ENCODE measurements around the gene NHERF2. TPM values are rescaled to one million over a fixed set of nuclear protein-coding genes. Genes with fewer than 3 reads are reported as not detected.

The NHERF2 gene
- total RNA-seq, 1 experiment from 2014 or later = 104 TPM

GRCh38 chr16:1977875-1978268 is 48.8 kb upstream of the NHERF2 start:
- no peaks in the 10 kb centered on the region for H3K9me3 ChIP-seq (ENCODE audit: insufficient read depth, low read depth)
- H2AFZ ChIP-seq = no peak overlapping the region
- ChIA-PET CTCF (no interaction called here), POLR2A (ENCODE audit: unreplicated experiment) (no interaction called here)
- no peak overlapping the region for H3K4me2 ChIP-seq
- peaks cover 3% of the 10 kb centered on the region; the same call in 1 of the 2 replicates for H3K36me3 ChIP-seq (ENCODE audit: low read depth)
- no TSS peak for BruUV-seq (replicated peaks)
- peaks cover 15% of the 10 kb centered on the region for H3K79me2 ChIP-seq (ENCODE audit: low read depth)
- H3K4me3 ChIP-seq = no peak overlapping the region
- no peak overlapping the region for H3K27ac ChIP-seq
- no peaks in the 10 kb centered on the region for H3K9me2 ChIP-seq (ENCODE audit: insufficient read depth)
- TF ChIP-seq EZH2 (IDR thresholded peaks at IDR 0.05; ENCODE audit: low read depth) (no peak), CTCF (conservative IDR thresholded peaks at IDR 0.05) (no peak)
- no peak for DNase-seq
- H4K20me1 ChIP-seq (ENCODE audit: insufficient read depth) = peaks cover 12% of the 10 kb centered on the region; the same call in 1 of the 2 replicates
- H3K4me1 ChIP-seq (replicated peaks; ENCODE audit: insufficient read depth) = peaks cover 50% of the 10 kb centered on the region
- intact Hi-C loops (cut with micrococcal nuclease; ENCODE audit: unreplicated experiment) = no loop called here
- peaks cover 49% of the 10 kb centered on the region for H3F3A ChIP-seq (ENCODE audit: insufficient read depth, low read depth)
- no peaks in the 10 kb centered on the region for H3K27me3 ChIP-seq (ENCODE audit: insufficient read depth, low read depth)

GRCh38 chr16:1978476-1979120 is 48.1 kb upstream of the NHERF2 start:
- no TSS peak for BruUV-seq (replicated peaks)
- Histone ChIP-seq H3K4me3 (peak overlapping the region; percentile 55; the same call in 1 of the 2 replicates), H3K79me2 (ENCODE audit: low read depth) (peaks cover 8% of the 10 kb centered on the region), H3K36me3 (ENCODE audit: low read depth) (peaks cover 3% of the 10 kb centered on the region; the same call in 1 of the 2 replicates), H3K27ac (no peak overlapping the region), H3K4me1 (replicated peaks; ENCODE audit: insufficient read depth) (peaks cover 50% of the 10 kb centered on the region), H4K20me1 (ENCODE audit: insufficient read depth) (peaks cover 9% of the 10 kb centered on the region; the same call in 1 of the 2 replicates), H3K4me2 (peak overlapping the region; percentile 99), H3K27me3 (ENCODE audit: insufficient read depth, low read depth) (no peaks in the 10 kb centered on the region), H3K9me2 (ENCODE audit: insufficient read depth) (no peaks in the 10 kb centered on the region), H3F3A (ENCODE audit: insufficient read depth, low read depth) (peaks cover 56% of the 10 kb centered on the region), H3K9me3 (ENCODE audit: insufficient read depth, low read depth) (no peaks in the 10 kb centered on the region), H2AFZ (no peak overlapping the region)
- TF ChIP-seq CTCF (conservative IDR thresholded peaks at IDR 0.05) = no peak
- TF ChIP-seq EZH2 (IDR thresholded peaks at IDR 0.05; ENCODE audit: low read depth) = no peak
- POLR2A ChIA-PET (ENCODE audit: unreplicated experiment) = interaction anchor here (0.6 to 1.4 kb wide), 3 partner anchors 14 to 248 kb away, joined by 3 to 10 read pairs (median 3); partner anchors contain the start of gene RPS2
- no peak for DNase-seq
- CTCF ChIA-PET = no interaction called here
- intact Hi-C loops (cut with micrococcal nuclease; ENCODE audit: unreplicated experiment) = no loop called here

GRCh38 chr16:1979271-1980029 is 47.3 kb upstream of the NHERF2 start:
- intact Hi-C loops (cut with micrococcal nuclease; ENCODE audit: unreplicated experiment) = loop anchor here (5.0 kb wide), 2 partner anchors 68 to 163 kb away; partner anchors contain the start of genes NTHL1 and TSC2
- Histone ChIP-seq H3K9me2 (ENCODE audit: insufficient read depth) (no peaks in the 10 kb centered on the region), H3K27ac (peak overlapping the region; percentile 62), H3K9me3 (ENCODE audit: insufficient read depth, low read depth) (no peaks in the 10 kb centered on the region), H3K4me2 (peak overlapping the region; percentile 99), H3K27me3 (ENCODE audit: insufficient read depth, low read depth) (no peaks in the 10 kb centered on the region), H3K4me3 (peak overlapping the region; percentile 55), H3K79me2 (ENCODE audit: low read depth) (peaks cover 2% of the 10 kb centered on the region; the same call in 1 of the 2 replicates), H3K36me3 (ENCODE audit: low read depth) (0 out of 2 replicates have a peak, but pooled peaks cover 3% of the 10 kb centered on the region), H4K20me1 (ENCODE audit: insufficient read depth) (0 out of 2 replicates have a peak, but pooled peaks cover 5% of the 10 kb centered on the region), H3F3A (ENCODE audit: insufficient read depth, low read depth) (peaks cover 58% of the 10 kb centered on the region), H2AFZ (peak overlapping the region; percentile 81), H3K4me1 (replicated peaks; ENCODE audit: insufficient read depth) (peaks cover 51% of the 10 kb centered on the region)
- TF ChIP-seq EZH2 (IDR thresholded peaks at IDR 0.05; ENCODE audit: low read depth) (no peak), CTCF (conservative IDR thresholded peaks at IDR 0.05) (no peak; the same call in 1 of the 2 replicates)
- POLR2A ChIA-PET (ENCODE audit: unreplicated experiment) = interaction anchor here (0.6 to 1.4 kb wide), 4 partner anchors 15 to 1203 kb away, joined by 3 to 10 read pairs (median 4); partner anchors contain the start of gene RPS2
- BruUV-seq (replicated peaks) = TSS peak; percentile 27
- peak; percentile 77 to 97 for DNase-seq
- CTCF ChIA-PET = no interaction called here

Measured in PC-9 (cell line).